Retinal pigment epithelial cell (primary cell): Measurements from ENCODE around the gene SLC47A2.
"Not testable (repeated sequence)": the region's sequence is repeated elsewhere in the genome, so short reads cannot be mapped to it uniquely, and the experiment has no call there.

Experiments used
- DNase-seq: peaks from one replicate; pipeline ENCODE4 v3.0.0-alpha.2; 2010; ENCODE audit warnings: low read depth
- H3K4me3 ChIP-seq: 2 replicates; pipeline ENCODE4 v1.5.1; 2011; ENCODE audit warnings: mild to moderate bottlenecking, low read length, control low read depth, moderate library complexity
- TF ChIP-seq, protein P1 (sequence below): conservative IDR thresholded peaks from 2 replicates; pipeline ENCODE4 v1.5.1; 2011; ENCODE audit warnings: low read depth, low read length, control low read depth, inconsistent platforms

Gene SLC47A2

DNA sequence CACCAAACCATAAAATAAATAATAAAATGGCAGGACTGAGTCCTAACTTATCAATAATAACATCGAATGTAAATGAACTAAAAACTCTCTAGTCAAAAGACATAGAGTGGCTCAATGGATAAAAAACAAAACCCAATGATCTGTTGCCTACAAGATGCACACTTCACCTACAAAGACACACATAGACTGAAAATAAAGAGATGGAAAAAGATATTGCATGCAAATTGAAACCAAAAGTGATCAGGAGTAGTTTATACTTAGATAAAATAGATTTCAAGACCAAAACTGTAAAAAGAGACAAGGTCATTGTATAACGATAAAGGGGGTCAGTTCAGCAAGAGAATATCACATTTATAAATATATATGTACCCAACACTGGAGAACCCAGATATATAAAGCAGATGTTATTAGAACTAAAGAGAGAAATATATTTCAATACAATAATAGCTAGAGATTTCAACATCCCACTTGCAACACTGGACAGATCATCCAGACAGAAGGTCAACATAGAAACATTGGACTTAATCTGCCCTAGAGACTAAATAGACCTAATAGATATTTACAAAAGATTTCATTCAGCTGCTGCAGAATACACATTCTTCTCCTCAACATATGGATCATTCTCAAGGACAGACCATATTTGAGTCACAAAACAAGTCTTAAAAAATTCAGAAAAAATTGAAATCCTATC, 29.8 kb downstream of the SLC47A2 start:
- TF ChIP-seq, protein P1, sequence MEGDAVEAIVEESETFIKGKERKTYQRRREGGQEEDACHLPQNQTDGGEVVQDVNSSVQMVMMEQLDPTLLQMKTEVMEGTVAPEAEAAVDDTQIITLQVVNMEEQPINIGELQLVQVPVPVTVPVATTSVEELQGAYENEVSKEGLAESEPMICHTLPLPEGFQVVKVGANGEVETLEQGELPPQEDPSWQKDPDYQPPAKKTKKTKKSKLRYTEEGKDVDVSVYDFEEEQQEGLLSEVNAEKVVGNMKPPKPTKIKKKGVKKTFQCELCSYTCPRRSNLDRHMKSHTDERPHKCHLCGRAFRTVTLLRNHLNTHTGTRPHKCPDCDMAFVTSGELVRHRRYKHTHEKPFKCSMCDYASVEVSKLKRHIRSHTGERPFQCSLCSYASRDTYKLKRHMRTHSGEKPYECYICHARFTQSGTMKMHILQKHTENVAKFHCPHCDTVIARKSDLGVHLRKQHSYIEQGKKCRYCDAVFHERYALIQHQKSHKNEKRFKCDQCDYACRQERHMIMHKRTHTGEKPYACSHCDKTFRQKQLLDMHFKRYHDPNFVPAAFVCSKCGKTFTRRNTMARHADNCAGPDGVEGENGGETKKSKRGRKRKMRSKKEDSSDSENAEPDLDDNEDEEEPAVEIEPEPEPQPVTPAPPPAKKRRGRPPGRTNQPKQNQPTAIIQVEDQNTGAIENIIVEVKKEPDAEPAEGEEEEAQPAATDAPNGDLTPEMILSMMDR, result no peak
- no peak for DNase-seq
- H3K4me3 ChIP-seq, result no peak overlapping the region

DNA sequence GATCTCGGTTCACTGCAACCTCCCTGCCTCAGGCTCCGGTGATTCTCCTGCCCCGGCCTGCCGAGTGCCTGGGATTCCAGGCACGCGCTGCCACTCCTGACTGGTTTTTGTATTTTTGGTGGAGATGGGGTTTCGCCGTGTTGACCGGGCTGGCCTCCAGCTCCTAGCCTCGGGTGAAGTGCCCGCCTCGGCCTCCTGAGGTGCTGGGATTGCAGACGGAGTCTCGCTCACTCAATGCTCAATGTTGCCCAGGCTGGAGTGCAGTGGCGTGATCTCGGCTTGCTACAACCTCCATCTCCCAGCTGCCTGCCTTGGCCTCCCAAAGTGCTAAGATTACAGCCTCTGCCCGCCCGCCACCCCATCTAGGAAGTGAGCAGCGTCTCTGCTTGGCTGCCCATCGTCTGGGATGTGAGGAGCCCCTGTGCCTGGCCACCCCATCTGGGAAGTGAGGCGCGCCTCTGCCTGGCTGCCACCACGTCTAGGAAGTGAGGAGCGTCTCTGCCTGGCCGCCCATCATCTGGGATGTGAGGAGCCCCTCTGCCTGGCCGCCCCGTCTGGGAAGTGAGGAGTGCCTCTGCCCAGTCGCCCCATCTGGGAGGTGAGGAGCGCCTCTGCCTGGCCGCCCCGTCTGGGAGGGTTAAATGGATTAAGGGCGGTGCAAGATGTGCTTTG, 31.3 kb downstream of the SLC47A2 start:
- H3K4me3 ChIP-seq, result not testable (repeated sequence)

DNA sequence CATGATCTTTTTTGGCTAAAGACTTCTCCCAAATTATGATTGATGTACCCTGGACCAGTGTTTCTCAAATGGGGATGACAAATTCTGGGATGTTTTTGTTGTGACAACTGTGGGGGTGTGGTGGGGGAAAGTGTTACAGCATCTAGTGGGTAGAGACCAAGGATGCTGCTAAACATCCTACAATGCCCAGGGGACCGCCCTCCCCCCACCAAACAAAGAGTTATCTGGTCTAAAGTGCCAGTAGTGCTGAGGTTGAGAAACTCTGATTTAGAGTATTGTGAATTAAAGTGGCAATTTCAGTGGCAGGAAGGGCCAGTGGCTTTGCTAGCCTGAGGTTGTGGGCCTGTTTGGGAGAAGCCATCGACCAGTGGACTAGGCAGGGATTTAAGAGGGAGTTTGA, 33.3 kb downstream of the SLC47A2 start:
- TF ChIP-seq, protein P1, result no peak
- DNase-seq, result no peak
- H3K4me3 ChIP-seq, result no peak overlapping the region

More for the DNA sequence above, 31.3 kb downstream of the SLC47A2 start:
- DNase-seq, result not testable (repeated sequence)

DNA sequence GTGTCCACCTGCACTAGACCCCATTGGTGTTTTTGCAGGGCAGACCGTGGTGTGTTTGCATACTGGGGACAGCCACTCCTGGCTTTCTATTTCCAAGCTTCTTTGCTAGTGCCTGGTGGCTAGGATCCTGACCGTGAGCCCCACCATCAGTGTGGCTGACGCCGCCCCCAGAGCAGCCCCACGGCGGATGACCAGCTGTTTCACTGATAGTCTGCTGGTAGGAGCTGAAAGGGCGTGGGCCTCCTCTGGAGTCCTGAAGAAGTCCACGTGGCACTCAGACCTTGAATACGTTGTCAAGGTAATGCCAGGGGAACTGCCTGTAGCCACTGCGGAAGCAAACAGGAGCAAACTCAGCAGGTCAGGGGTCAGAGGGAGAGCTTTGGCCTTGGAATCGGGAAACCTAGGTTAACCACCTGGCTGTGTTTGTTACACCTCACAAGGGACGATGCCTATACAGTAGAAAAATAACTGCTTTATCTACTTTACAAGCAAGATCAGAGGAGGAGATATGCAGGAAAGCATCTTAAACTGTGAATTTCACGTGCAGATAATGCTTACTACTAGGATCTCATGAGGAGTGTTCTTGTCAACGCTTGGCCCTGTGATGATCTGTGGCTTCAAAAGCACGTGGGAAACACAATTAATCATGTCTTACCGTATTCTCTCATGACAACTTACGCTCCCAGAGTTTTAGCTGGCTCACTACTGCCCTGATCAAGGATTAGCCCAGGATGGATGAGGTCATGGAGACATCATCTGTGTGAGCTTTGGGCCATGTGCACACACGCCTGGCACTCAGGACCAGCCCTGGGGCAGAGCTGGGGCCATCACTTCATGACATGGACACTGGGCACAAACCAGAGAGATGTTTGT, 37.6 kb downstream of the SLC47A2 start:
- TF ChIP-seq, protein P1, result no peak

DNA sequence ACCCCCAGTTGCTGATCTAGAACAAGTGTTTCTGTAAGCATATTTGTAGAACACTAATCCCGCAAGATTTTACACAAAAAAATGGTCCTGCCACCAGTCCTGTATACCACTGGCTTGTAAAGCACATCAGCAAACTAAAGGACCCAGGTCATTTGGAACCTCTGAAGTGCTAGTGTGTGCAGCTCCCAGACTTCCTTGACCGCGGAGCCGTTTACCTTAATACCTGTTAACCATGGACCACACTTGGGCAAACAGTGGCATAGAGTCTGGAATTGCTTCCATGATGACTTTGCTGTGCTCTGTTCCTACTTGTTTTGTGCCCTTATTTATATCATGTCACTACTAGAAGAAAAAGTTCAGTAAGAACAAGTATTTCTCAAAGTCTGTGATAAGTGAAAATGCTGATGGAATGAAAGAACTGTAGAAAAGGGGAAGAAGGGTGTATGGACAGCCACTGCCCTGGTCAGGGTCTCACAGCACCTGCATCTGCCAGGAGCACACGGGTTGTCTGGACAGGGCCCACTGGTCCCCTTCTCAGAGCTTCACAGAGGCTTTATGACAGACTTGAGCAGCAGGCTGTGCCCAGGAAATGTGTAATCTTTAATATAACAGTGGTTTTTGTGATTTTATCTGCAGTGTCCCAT, 38.5 kb downstream of the SLC47A2 start:
- H3K4me3 ChIP-seq, result no peak overlapping the region
- DNase-seq, result no peak
- TF ChIP-seq, protein P1, result no peak

More for the DNA sequence above, 37.6 kb downstream of the SLC47A2 start:
- no peak overlapping the region for H3K4me3 ChIP-seq
- DNase-seq, result no peak

DNA sequence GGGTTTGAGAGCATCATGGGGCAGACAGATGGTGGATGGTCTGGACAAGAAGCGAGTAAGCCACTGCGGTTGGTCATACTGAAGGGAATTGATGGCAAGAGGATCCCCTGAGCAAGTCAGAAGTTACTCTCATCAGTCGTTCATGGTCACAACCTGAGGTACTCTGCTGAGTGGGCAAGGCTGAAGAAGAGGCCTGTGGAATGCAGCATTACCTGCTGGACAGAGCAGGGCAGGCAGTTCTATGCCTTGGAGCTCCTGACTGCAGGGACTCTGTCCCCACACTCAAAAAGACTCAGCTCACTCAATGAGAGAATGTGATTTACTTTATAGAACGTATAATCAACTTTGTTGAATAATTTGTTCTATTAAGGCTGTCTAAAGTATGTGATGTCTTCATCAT, 39.5 kb downstream of the SLC47A2 start:
- no peak for DNase-seq
- TF ChIP-seq, protein P1, result no peak
- no peak overlapping the region for H3K4me3 ChIP-seq

DNA sequence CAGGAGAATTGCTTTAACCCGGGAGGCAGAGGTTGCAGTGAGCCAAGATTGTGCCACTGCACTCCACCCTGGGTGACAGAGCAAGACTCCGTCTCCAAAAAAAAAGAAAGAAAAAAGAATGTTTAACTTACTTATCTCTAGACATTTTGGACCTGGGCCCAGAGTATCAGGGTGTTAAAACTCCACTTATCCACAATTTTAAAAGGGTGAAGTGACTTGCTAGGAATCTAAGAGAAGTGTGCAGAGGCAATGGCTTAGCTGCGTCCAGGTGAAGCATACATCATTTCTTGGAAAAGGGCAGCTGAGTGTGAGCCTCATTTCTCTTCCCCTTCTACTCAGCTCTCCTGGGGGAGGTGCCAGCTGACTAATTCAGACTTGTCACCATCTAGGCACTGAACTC, 42.8 kb downstream of the SLC47A2 start:
- no peak for DNase-seq
- TF ChIP-seq, protein P1, result no peak
- H3K4me3 ChIP-seq, result no peak overlapping the region
